NT2/D1 (cell line): ENCODE results near the gene ABCC8.

ENCODE experiments used
- SUZ12 ChIP-seq: IDR thresholded peaks from 2 replicates; pipeline ENCODE4 v1.6.1; 2011; ENCODE audit not compliant: insufficient read length, insufficient read depth; ENCODE audit errors: extremely low read depth
- YY1 ChIP-seq: IDR thresholded peaks from 2 replicates; pipeline ENCODE4 v1.6.1; 2011; ENCODE audit not compliant: insufficient read length, insufficient read depth

DNA sequence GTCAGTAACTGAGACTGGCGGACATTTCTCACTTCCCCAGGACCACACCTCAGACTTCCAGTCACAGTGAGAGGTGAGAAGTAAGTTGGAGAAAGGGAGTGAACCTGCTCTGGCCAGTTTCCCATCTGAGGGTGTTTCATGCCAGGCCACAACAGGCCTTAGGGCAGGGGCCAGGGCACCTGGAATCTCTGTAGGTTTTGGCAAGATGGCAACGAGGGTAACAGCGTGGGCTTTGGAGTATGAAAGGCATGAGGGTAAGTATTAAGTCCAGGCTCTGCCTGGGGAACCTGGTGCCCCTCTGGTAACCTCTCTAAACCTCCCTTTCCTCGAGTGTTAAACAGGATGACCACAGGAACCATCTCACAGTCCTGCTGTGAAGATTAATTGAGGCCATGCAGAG is 28.5 kb upstream of the ABCC8 start:
- TF ChIP-seq YY1 (no peak), SUZ12 (no peak)
